Posterior vena cava (tissue), 2 donors: ENCODE data around the gene APOBEC3B. TPM values are rescaled to one million over a fixed set of nuclear protein-coding genes. Genes with fewer than 3 reads are reported as not detected.
"Not testable (repeated sequence)": the region's sequence is repeated elsewhere in the genome, so short reads cannot be mapped to it uniquely, and the experiment has no call there.

ENCODE experiments used
- DNase-seq: peaks from one replicate; pipeline ENCODE4 v3.0.0-alpha.2; 2020; ENCODE audit warnings: low spot score
- intact Hi-C, 2 donors: fragments of 100-400 bp; cut with DNase I; formaldehyde crosslinking; loops; one replicate each; pipeline versions ENCODE4 v1.14.1 to v1.14.2; 2022 to 2023
- total RNA-seq, 2 donors: library from RNA; stranded (reverse); fragmentation: NEBNext Ultra II Directional; extraction: Animal tissue kit (Norgen Biotek cat#: 25700); gene quantifications; one replicate each; pipeline ENCODE4 v1.2.1, GENCODE V29; 2021
- donor health status: DM: yes; HTN: yes; CAD: no.
- donor health status: DM: yes; HTN: yes; CAD: no.

APOBEC3B gene
- total RNA-seq, 2 donors from 2014 or later: 0.14 to 0.56 TPM

DNA sequence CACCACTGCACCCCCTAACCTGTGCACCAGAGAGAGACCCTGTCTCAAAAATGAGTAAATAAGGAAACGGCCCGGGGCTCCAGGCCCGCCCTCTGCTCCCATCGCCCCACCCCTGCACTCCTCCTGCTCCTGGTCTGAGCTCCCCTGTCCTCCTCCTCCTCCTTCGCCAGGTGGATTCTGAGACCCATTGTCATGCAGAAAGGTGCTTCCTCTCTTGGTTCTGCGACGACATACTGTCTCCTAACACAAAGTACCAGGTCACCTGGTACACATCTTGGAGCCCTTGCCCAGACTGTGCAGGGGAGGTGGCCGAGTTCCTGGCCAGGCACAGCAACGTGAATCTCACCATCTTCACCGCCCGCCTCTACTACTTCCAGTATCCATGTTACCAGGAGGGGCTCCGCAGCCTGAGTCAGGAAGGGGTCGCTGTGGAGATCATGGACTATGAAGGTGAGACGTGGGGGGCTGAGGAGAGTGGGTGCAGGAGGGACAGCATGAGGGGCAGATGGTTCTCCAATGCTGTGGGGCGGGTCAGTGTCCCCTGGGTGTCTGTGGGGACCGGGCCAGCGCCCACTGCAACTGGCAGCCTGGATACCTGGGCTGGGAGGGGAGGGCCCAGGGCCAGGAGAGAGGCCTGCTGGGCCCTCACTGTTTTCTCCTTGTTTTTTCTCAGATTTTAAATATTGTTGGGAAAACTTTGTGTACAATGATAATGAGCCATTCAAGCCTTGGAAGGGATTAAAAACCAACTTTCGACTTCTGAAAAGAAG lies 35.6 kb downstream of the APOBEC3B start:
- intact Hi-C loops: no loop called here
- DNase-seq: no peak

DNA sequence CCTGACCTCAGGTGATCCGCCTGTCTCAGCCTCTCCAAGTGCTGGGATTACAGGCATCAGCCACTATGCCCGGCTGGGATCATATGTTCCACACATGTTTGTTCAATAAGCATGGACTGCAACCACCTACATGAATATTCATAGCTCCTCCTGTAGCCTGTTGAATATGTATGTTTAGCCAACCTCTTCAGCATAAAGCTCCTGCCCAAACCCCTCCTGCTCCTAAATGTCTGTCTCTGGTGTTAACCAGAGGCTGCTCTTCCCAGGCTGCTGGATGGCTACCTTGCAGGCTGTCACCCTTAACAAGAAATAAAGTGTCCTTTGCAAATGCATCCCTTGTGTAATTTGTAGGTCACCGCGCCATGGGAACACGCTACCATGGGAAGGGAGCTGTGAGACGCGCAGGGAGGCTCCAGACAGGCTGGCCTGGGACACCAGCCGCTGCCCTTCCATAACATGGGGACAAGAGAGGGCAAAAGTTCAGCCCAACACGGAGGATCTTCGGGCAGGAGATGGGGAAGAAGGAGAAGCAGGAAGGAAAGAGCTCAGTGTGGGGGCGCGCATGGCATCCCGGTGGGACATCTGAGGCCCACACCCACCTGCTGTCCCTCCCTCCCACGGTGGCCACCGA lies 38.0 kb downstream of the APOBEC3B start:
- intact Hi-C loops, DNase-seq: not testable (repeated sequence)

GRCh38 chr22:39021552-39022250 lies 39.6 kb downstream of the APOBEC3B start:
- intact Hi-C loops: no loop called here
- no peak for DNase-seq

DNA sequence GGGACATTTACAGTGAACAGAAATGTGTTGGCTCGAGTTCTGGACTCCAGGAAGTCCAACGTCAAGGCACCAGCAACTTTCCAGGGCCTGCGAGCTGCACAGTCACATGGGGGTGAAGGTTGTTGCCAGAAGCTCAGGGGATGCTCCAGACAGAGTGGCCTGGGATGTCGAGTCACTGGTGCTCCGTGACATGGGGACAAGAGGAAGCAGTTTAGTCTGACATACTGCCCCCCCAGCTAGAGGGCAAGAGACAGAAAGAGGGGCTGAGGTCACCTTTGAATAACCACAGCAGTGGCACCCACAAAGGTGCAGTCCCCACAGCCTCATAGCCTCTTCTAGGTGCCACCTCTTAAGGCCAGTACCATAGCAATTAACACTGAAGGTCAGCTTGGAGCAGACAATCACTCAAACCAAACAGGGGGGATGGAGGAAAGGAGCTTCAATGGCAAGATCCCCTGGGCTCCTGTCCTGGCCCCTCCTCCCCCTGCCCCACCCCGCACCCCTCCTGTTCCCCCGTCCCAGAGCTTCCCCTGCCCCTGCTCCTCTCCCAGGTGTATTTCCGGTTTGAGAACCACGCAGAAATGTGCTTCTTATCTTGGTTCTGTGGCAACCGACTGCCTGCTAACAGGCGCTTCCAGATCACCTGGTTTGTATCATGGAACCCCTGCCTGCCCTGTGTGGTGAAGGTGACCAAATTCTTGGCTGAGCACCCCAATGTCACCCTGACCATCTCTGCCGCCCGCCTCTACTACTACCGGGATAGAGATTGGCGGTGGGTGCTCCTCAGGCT lies 42.6 kb downstream of the APOBEC3B start:
- intact Hi-C loops: no loop called here
- no peak for DNase-seq

DNA sequence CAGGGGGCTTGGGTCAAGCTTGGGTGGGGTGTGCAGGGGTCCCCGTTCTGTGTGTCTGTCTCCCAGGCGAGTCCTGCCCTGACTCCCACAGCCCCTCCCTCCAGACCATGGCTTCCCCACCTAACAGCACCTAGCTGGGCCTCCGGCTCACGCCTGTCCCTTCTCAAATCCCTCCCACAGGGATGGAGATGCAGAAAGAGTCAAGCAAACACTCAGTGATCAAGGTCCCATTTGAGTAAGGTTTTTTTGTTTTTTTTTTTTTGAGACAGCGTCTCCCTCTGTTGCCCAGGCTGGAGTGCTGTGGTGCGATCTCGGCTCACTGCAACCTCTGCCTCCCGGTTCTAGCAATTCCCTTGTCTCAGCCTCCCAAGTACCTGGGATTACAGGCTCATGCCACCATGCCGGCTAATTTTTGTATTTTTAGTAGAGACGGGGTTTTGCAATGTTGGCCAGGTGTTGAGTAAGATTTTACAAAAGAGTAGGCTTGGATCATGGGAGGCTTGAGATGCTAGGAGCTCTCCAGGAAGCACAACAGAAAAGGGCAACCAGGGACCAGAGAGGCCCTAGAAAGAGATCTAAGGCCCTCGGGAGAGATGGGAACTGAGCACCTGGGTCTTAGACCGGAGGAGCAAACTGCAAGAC lies 44.5 kb downstream of the APOBEC3B start:
- intact Hi-C loops: no loop called here
- DNase-seq: no peak

- intact Hi-C loops: loop anchor here in 1 of 2 donors (2.0 kb wide), 1 partner anchor 27 kb away; no protein-coding TSS in a partner anchor
- DNase-seq: no peak
Measured at GRCh38 chr22:39027717-39028116, 45.6 kb downstream of the APOBEC3B start.

GRCh38 chr22:39028281-39028680 lies 46.1 kb downstream of the APOBEC3B start:
- DNase-seq: no peak
- intact Hi-C loops: loop anchor here in 1 of 2 donors (2.0 kb wide), 1 partner anchor 27 kb away; no protein-coding TSS in a partner anchor

DNA sequence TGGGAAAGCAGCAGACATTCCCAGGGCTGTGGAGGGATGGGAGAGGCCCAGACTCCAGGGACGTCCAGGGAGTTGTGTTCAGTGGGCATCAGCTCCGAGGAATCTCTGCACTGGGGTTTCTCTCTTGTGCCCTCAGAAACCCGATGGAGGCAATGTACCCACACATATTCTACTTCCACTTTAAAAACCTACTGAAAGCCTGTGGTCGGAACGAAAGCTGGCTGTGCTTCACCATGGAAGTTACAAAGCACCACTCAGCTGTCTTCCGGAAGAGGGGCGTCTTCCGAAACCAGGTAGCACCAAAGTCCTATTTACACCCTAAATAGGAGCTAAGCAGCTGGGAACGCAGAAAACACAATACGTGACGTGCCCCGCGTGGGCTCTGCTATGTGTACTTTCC lies 47.1 kb downstream of the APOBEC3B start:
- intact Hi-C loops: loop anchor here in 1 of 2 donors (2.0 kb wide), 1 partner anchor 26 kb away; no protein-coding TSS in a partner anchor
- no peak for DNase-seq

DNA sequence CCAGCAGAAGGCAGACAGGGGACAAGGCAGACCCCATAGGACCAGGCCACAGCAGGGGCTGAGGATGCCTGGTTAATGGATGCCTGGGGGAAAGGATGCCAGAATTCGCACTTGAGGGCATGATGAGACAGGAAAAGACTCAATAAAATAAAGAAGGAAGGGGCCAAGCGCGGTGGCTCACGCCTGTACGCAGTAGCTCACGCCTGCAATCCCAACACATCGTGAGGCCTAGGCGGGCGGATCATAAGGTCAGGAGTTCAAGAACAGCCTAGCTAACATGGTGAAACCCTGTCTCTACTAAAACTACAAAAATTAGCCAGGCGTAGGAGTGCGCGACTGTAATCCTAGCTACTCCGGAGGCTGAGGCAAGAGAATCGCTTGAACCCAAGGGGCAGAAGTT lies 48.6 kb downstream of the APOBEC3B start:
- DNase-seq: no peak
- intact Hi-C loops: no loop called here

DNA sequence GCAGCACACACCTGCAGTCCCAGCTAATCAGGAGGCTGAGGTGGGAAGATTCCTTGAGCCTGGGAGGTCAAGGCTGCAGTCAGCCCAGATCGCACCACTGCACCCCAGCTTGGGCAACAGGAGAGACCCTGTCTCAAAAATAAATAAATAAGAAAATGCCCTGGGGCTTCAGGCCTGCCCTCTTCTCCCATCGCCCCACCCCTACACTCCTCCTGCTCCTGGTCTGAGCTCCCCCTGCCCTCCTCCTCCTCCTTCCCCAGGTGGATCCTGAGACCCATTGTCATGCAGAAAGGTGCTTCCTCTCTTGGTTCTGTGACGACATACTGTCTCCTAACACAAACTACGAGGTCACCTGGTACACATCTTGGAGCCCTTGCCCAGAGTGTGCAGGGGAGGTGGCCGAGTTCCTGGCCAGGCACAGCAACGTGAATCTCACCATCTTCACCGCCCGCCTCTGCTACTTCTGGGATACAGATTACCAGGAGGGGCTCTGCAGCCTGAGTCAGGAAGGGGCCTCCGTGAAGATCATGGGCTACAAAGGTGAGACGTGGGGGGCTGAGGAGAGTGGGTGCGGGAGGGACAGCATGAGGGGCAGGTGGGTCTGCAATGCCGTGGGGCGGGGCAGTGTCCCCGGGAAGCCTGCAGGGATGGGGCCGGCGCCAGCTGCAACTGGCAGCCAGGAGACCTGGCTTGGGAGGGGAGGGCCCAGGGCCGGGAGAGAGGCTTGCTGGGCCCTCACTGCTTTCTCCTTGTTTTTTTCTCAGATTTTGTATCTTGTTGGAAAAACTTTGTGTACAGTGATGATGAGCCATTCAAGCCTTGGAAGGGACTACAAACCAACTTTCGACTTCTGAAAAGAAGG lies 49.5 kb downstream of the APOBEC3B start:
- intact Hi-C loops, DNase-seq: not testable (repeated sequence)

DNA sequence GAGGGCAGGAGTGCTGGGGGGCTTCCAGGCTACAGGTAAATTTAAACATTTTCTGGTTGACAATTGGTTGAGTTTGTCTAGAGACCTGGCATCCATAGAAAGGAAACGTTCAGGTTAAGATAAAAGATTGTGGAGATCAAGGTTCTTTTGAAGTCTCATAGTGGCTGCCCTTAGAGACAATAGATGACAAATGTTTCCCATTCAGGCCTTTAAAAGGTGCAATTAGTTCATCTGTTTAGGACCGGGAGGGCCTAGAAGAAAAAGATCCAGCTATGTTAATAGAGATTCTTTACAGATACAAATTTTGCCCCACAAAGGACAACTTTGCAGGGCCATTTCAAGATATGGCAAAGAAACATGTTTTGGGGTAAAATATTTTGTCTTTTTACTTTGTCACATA lies 54.9 kb downstream of the APOBEC3B start:
- DNase-seq, intact Hi-C loops: not testable (repeated sequence)

- intact Hi-C loops: no loop called here
- DNase-seq: no peak
Measured at GRCh38 chr22:39039306-39040126, 57.4 kb downstream of the APOBEC3B start.

DNA sequence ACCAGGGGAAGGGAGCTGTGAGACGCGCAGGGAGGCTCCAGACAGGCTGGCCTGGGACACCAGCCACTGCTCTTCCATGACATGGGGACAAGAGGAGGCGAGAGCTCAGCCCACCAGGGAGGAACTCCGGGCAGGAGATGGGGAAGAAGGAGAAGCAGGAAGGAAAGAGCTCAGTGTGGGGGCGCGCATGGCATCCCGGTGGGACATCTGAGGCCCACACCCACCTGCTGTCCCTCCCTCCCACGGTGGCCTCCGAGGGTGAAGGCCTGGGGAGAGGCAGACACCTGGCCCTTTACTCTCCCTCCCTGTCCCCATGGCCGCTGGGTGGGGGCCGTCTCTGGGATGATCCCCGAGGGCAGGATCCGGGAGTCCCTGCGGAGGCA lies 58.0 kb downstream of the APOBEC3B start:
- intact Hi-C loops, DNase-seq: not testable (repeated sequence)

DNA sequence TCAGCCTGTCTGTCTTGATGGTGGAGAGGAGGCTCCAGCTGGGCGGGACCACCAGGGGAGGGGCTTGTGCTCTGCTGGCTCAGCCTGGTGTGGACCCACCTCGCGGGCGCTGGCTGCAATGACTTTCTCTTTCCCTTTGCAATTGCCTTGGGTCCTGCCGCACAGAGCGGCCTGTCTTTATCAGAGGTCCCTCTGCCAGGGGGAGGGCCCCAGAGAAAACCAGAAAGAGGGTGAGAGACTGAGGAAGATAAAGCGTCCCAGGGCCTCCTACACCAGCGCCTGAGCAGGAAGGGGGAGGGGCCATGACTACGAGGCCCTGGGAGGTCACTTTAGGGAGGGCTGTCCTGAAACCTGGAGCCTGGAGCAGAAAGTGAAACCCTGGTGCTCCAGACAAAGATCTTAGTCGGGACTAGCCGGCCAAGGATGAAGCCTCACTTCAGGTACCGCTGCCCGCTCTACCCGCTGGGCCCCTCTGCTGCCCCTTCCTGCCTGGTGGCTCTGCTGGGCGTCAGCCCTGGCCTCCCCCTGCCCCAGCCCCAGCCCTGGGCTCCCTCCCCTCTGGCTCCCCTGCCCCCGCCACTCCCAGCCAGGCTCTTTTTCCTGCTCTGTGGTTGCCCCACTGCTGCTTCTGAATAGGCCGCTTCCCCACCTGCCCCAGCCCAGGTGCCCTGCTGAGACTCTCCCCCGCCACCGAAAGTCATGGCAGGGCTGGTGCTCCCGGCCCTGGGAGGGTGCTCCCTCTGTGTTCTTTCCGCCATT lies 58.6 kb downstream of the APOBEC3B start, which contains the start of gene APOBEC3F:
Gene APOBEC3F (plus strand): TSS at position 327 of the 759 bp plus-strand sequence. CDS start 97 bp downstream, at position 424.
- intact Hi-C loops: not testable (repeated sequence)

GRCh38 chr22:39041908-39042307 lies 59.8 kb downstream of the APOBEC3B start:
- intact Hi-C loops: no loop called here
- no peak for DNase-seq

More for the DNA sequence above, 58.6 kb downstream of the APOBEC3B start, which contains the start of gene APOBEC3F:
- DNase-seq: not testable (repeated sequence)
